Progenitor cell of endocrine pancreas (in vitro differentiated cells): ENCODE results near the gene TMEM143. TPM values are rescaled to one million over a fixed set of nuclear protein-coding genes. Genes with fewer than 3 reads are reported as not detected.

Experiments used
- DNase-seq: peaks from one replicate; pipeline ENCODE4 v3.0.0; 2021; ENCODE audit warnings: low spot score; ENCODE audit not compliant: unreplicated experiment
- H3K27ac Mint-ChIP-seq: 2 replicates; pipeline ENCODE4 v1.8.0; 2021; ENCODE audit warnings: mild to moderate bottlenecking, moderate library complexity, mixed read lengths
- H3K27me3 Mint-ChIP-seq: 2 replicates; pipeline ENCODE4 v1.8.0; 2021; ENCODE audit warnings: mixed read lengths
- H3K36me3 Mint-ChIP-seq: 2 replicates; pipeline ENCODE4 v1.8.0; 2022; ENCODE audit warnings: mixed read lengths; ENCODE audit not compliant: insufficient read depth
- H3K4me1 Mint-ChIP-seq: 2 replicates; pipeline ENCODE4 v1.8.0; 2021; ENCODE audit warnings: low read depth, mixed read lengths
- H3K4me3 Mint-ChIP-seq: 2 replicates; pipeline ENCODE4 v1.8.0; 2021; ENCODE audit warnings: low read depth, mild to moderate bottlenecking, moderate library complexity, mixed read lengths
- H3K9me3 Mint-ChIP-seq: 2 replicates; pipeline ENCODE4 v1.8.0; 2021; ENCODE audit warnings: low read depth, mixed read lengths
- CTCF ChIP-seq: fragments of 200-600 bp; sonication (generic); IDR thresholded peaks from one replicate; pipeline ENCODE4 v1.5.0; 2021; ENCODE audit warnings: antibody characterized with exemption, mild to moderate bottlenecking; ENCODE audit not compliant: unreplicated experiment
- total RNA-seq: library from RNA; stranded (reverse); gene quantifications from 2 replicates; pipeline ENCODE4 v1.2.1, GENCODE V29; 2021

Gene TMEM143
- total RNA-seq, 1 donor from 2014 or later = 9.5 TPM

GRCh38 chr19:48401287-48401686 lies 37.5 kb upstream of the TMEM143 start:
- TF ChIP-seq CTCF = no peak
- Mint-ChIP-seq H3K4me3 (no peak overlapping the region), H3K4me1 (peaks cover 4% of the 10 kb centered on the region), H3K27ac (no peak overlapping the region), H3K27me3 (peaks cover 31% of the 10 kb centered on the region), H3K9me3 (peaks cover 2% of the 10 kb centered on the region), H3K36me3 (no peaks in the 10 kb centered on the region)
- DNase-seq = no peak

GRCh38 chr19:48400018-48400742 lies 36.4 kb upstream of the TMEM143 start:
- Mint-ChIP-seq H3K27ac (peak overlapping the region; percentile 60), H3K4me1 (peaks cover 2% of the 10 kb centered on the region), H3K9me3 (peaks cover 2% of the 10 kb centered on the region), H3K36me3 (no peaks in the 10 kb centered on the region), H3K27me3 (peaks cover 37% of the 10 kb centered on the region), H3K4me3 (peak overlapping the region; percentile 60)
- no peak for TF ChIP-seq CTCF
- DNase-seq = no peak

GRCh38 chr19:48398375-48399235 lies 34.9 kb upstream of the TMEM143 start:
- peaks cover 2% of the 10 kb centered on the region for H3K9me3 Mint-ChIP-seq
- H3K27me3 Mint-ChIP-seq = peaks cover 50% of the 10 kb centered on the region
- H3K27ac Mint-ChIP-seq = no peak overlapping the region

GRCh38 chr19:48398102-48398374 lies 34.3 kb upstream of the TMEM143 start:
- no peak for TF ChIP-seq CTCF
- Mint-ChIP-seq H3K4me1 (peaks cover 5% of the 10 kb centered on the region), H3K36me3 (no peaks in the 10 kb centered on the region), H3K9me3 (peaks cover 2% of the 10 kb centered on the region), H3K4me3 (peak overlapping the region; percentile 65), H3K27ac (no peak overlapping the region), H3K27me3 (peaks cover 50% of the 10 kb centered on the region)
- no peak for DNase-seq

More at GRCh38 chr19:48398375-48399235, 34.9 kb upstream of the TMEM143 start:
- TF ChIP-seq CTCF = no peak
- Mint-ChIP-seq H3K4me1 (peaks cover 5% of the 10 kb centered on the region), H3K36me3 (no peaks in the 10 kb centered on the region), H3K4me3 (peak overlapping the region; percentile 35)
- peak; percentile 51 for DNase-seq

DNA sequence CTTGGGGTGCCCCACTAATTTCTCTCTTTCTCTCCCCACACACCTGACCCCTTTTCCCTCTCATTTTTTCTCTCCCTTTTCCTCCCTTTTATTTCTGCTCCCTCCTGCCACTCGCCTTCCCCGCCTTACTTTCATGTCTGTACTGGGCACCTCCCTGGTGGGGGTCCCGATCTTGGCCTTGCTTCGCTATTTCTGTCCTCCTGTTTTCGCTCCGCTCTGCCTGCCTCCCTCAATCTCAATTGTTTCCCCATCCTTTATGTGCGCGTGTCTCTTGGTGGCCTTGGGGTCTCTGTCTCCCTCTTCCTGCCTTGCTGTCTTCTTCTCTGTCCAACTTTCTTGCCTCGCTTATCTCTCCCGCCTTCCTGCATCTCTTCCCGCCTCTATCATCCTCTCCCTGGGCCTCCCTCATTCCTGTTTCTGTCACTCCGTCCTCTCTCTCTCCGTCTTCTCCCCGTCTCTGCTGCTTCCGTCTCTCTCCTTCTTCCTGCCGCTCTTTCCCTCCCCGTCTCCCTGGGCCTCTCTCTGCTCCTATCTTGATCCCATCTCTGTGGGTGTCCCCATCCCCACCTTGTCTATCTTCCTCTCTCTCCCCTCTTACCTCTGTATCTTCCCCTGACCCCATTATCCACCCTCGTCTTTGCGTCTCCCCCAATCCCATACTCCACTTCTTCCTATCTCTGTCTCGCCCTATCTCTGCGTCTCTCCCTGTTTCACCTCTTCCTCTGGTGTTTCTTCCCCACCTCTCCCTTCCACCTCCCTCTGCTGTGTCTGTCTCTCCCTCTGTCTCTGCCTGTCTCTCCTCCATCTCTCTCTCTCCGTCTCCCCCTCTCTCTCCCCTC lies 33.7 kb upstream of the TMEM143 start:
- peak overlapping the region; percentile 65 for H3K4me3 Mint-ChIP-seq
- peak overlapping the region; percentile 1 for H3K27ac Mint-ChIP-seq
- peaks cover 56% of the 10 kb centered on the region for H3K27me3 Mint-ChIP-seq

More for the DNA sequence above, 33.7 kb upstream of the TMEM143 start:
- no peak for DNase-seq
- no peak for TF ChIP-seq CTCF
- peaks cover 5% of the 10 kb centered on the region for H3K4me1 Mint-ChIP-seq
- H3K36me3 Mint-ChIP-seq = no peaks in the 10 kb centered on the region
- peaks cover 2% of the 10 kb centered on the region for H3K9me3 Mint-ChIP-seq
